Esophagus squamous epithelium (tissue), 4 donors: ENCODE results near the gene SPDYE8.
"Not testable (repeated sequence)": the region's sequence is repeated elsewhere in the genome, so short reads cannot be mapped to it uniquely, and the experiment has no call there.

Experiments used
- CTCF ChIP-seq, 6 experiments: fragments of 450-650 bp in 4 of 6; fragments of 200-600 bp in 2 of 6; sonication (generic) in 2 of 6; IDR thresholded peaks; one replicate each; pipeline ENCODE4 v1.5.1; 2016 to 2019; ENCODE audit warnings: antibody characterized with exemption in 6 of 6, mild to moderate bottlenecking in 4 of 6, moderate library complexity in 4 of 6
- POLR2A ChIP-seq, 4 donors: fragments of 450-650 bp; IDR thresholded peaks; one replicate each; pipeline ENCODE4 v1.6.1; 2017; ENCODE audit warnings: antibody characterized with exemption in 4 of 4, mild to moderate bottlenecking in 4 of 4, moderate library complexity in 3 of 4

- not testable (repeated sequence) for TF ChIP-seq CTCF, POLR2A (IDR thresholded peaks at IDR 0.05)
These were observed 58.1 kb downstream of the SPDYE8 start for GRCh38 chr7:72971505-72971904.
